Regular cardiac myocyte (primary cell): ENCODE data around the gene SEC62. TPM values are rescaled to one million over a fixed set of nuclear protein-coding genes. Genes with fewer than 3 reads are reported as not detected.

Experiments
- total RNA-seq: library from RNA; depleted of rRNA; stranded (reverse); fragments of >200 nt; gene quantifications from 2 replicates; pipeline ENCODE4 v1.2.3, GENCODE V29; 2014

Gene SEC62, protein sequence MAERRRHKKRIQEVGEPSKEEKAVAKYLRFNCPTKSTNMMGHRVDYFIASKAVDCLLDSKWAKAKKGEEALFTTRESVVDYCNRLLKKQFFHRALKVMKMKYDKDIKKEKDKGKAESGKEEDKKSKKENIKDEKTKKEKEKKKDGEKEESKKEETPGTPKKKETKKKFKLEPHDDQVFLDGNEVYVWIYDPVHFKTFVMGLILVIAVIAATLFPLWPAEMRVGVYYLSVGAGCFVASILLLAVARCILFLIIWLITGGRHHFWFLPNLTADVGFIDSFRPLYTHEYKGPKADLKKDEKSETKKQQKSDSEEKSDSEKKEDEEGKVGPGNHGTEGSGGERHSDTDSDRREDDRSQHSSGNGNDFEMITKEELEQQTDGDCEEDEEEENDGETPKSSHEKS
- total RNA-seq = 65.7 and 82.4 TPM in 2 replicates

GRCh38 chr3:169966428-169966950 is at the start of gene SEC62:
Gene SEC62, plus strand, starts transcription at chr3:169966807. Its CDS starts 16 bp downstream, at chr3:169966823.

GRCh38 chr3:170037463-170038433 is 71.1 kb downstream of the SEC62 start, which contains the start of gene GPR160:
Gene GPR160, plus strand, starts transcription at chr3:170037995. Its CDS starts 45,978 bp downstream, at chr3:170083973.

Other genes with a start within 250 kb of the SEC62 start
- 199 and 580 TPM in 2 replicates for gene TERC, start 201.7 kb upstream of the SEC62 start, total RNA-seq
- gene ACTRT3, start 197.2 kb upstream of the SEC62 start, total RNA-seq = 3.1 and 4.4 TPM in 2 replicates
- 21.1 and 23.6 TPM in 2 replicates for gene MYNN, start 193.4 kb upstream of the SEC62 start, total RNA-seq
- 0.19 TPM in 1 of 2 replicates, not detected in the other for gene LRRIQ4, start 153.9 kb upstream of the SEC62 start, total RNA-seq
- 1.1 and 2.9 TPM in 2 replicates for gene LRRC34, start 153.9 kb upstream of the SEC62 start, total RNA-seq
- gene LRRC31, start 96.9 kb upstream of the SEC62 start, total RNA-seq = not detected in 2 replicates
- not detected in 2 replicates for gene SAMD7, start 55.2 kb upstream of the SEC62 start, total RNA-seq
- gene GPR160, start 71.2 kb downstream of the SEC62 start, total RNA-seq = 0.19 and 2.0 TPM in 2 replicates
- 14.2 and 25.4 TPM in 2 replicates for gene PHC3, start 214.9 kb downstream of the SEC62 start, total RNA-seq